ENCODE measurements around the gene ST6GALNAC1.
"Not testable (repeated sequence)": the region's sequence is repeated elsewhere in the genome, so short reads cannot be mapped to it uniquely, and the experiment has no call there.

The ST6GALNAC1 gene

GRCh38 chr17:76611080-76611749, 32.3 kb downstream of the ST6GALNAC1 start:
- not testable (repeated sequence) for FAIRE-seq

DNA sequence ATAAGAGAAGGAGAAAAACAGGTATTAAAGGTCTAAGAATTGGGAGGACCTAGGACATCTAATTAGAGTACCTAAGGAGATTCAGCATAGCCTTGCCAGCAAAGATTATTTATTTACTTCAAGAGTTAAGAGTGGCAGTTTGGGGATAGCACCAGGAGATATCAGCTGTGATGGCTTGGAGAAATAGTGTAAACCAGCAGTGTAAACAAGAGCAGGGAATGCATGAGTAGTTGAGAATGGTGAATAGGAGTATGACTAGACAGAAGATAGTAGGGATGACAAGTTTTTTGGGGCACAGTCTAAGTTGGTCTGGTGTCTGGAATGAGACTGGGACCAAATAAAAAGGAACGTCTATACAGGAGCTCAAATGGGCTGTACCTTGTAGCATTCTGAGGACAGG, 36.9 kb downstream of the ST6GALNAC1 start:
- FAIRE-seq = not testable (repeated sequence)

GRCh38 chr17:76601065-76601464, 42.5 kb downstream of the ST6GALNAC1 start:
- no peak for FAIRE-seq

DNA sequence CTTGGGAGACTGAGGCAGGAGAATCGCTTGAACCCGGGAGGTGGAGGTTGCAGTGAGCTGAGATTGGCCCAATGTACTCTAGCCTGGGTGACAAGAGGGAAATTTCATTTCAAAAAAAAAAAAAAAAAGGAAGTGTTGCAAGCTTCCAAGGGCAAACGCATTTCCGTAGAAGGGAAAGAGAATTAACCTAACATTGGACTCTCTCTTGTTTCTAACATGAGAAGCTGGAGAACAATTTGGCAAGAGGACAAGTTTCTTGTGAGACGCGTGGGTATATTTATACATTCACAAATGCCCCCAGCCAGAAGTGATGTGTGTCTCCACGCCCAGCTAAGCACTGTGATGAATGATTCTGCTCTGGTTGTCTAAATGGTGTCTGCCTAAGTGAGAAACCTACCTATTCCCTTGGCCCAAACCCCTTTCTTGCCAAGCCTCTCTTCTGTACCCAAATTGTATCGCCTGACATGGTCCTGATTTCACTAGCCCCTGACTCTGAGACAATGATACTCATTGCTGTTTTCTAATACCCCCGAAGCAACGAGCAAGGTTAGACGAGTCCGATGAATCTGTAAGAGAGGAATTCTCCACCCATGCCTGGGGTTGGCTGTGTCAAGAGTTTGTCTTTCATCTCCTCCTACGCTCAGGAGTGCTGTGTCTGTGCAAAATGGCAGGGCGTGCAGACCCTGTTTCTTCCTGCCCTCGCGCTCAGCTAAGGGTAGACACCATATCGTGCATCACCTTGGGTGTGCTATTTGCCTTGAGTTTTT, 43.7 kb downstream of the ST6GALNAC1 start:
- FAIRE-seq = no peak

DNA sequence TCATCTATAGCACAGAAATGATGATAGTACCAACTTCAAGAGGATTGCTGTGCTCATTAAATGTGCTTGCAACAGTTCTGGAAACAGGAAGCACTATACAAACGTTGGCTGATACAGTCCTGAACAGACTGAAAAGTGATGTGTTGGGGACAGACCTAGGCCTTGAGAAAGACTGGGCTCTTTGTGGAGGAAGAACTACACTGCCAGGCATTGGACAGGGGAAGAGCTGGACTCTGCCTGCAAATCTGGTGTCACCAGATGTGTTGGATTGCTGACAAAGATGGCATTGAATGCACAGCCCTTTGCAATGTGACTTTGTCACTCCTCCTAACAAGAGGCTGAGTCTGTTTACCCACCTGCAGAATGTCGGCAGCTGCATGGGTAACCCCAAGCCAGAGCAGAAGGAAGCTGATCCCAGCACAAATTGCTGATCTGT, 45.5 kb downstream of the ST6GALNAC1 start:
- no peak for FAIRE-seq

DNA sequence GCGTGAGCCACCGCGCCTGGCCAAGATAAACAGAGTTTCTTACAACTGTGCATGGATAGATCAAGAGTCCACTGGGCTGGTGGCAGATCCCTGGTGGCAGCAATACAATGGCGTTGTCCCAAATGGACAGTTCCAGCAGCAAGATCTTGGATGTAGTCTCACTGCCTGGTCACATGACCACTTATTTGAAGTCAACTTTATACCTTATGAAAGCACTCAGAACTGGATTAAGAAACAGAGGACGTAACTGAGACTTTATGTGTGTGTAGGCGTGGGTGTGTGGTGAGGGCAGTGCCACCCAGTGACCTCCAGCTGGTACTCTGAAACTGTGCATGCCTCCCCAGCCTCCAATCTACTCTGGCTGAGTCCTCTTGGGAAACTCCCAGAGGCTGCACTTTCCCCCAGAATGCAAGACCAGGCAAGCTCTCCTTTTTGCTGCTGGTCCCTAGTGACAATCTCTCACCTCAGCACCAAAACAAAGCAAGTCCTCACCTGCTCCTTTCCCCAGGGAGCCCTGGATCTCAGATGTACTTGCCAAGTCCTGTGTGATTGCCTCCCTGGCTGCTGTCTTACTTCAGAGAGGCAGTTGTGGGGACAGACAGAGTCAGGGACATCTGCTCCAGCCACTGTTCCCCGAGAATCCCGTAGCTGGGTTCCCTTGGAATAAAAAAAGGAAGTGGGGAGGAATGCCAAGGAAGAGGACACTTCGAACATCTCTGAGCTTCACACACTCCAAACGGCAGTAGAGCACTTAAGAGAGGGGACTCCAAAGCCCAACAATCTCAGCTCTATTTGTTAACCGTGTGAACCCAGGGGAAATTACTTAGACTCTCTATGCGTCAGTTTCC, 46.2 kb downstream of the ST6GALNAC1 start:
- no peak for FAIRE-seq

- no peak for FAIRE-seq
Measured at GRCh38 chr17:76594690-76595089, 48.9 kb downstream of the ST6GALNAC1 start.

- no peak for FAIRE-seq
Measured at GRCh38 chr17:76593959-76594358, 49.6 kb downstream of the ST6GALNAC1 start.

DNA sequence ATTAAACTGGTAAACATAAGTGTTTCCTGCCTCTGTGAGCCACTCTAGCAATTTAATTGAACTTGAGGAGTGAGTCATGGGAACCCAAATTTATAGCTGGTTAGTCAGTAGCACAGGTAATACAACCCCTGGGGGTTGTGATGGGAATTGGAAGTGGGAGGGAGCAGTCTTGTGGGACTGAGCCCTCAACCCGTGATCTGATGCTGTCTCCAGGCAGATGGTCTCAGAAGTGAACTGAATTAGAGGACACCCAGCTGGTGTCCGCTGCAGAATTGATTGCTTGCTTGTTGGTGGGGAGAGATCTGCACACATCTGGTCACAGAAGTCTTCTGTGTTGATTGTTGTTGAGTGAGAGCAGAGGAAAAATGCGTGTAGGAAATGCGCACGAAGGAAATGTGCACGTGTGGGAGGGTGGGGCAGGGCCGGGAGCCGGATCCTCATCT, 50.2 kb downstream of the ST6GALNAC1 start:
- FAIRE-seq = no peak

- no peak for FAIRE-seq
Measured at GRCh38 chr17:76588182-76588581, 55.4 kb downstream of the ST6GALNAC1 start.

- FAIRE-seq = no peak
Measured at GRCh38 chr17:76586741-76587487, 56.6 kb downstream of the ST6GALNAC1 start.

- no peak for FAIRE-seq
Measured at GRCh38 chr17:76585649-76586593, 57.6 kb downstream of the ST6GALNAC1 start, which contains the start of gene ST6GALNAC2. ST6GALNAC2 (minus strand) TSS chr17:76585860; CDS start chr17:76585808, 52 bp downstream.

DNA sequence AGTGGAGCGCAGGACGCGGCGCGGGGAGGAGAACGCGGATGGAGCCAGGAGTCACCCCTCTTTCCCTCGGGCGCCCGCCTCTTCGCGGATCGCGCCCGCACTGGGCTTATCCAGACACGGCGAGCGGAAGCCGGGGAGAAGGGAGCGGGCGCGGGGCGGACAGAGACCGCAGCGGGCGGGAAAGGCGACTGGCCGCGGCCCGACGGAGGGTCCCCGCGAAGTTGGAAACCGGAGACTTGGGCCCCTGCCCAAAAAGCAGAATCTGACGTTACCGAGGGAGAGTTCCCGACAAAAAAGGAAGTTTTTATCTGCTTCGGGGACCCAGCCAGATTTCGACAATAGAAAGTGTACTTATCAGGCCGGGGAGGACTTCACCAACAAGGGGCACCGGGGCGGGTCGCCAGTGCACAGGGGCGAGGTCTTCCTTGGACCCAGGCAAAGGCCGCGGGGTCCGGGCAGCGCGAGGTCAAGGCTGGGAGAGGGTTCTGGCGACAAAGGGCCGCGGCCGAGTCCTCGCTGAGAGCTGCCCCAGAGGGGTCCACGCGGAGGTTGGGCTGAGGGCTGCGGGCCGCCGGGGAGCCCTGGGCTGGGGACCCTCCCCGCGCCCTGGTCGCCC, 58.4 kb downstream of the ST6GALNAC1 start:
- no peak for FAIRE-seq

DNA sequence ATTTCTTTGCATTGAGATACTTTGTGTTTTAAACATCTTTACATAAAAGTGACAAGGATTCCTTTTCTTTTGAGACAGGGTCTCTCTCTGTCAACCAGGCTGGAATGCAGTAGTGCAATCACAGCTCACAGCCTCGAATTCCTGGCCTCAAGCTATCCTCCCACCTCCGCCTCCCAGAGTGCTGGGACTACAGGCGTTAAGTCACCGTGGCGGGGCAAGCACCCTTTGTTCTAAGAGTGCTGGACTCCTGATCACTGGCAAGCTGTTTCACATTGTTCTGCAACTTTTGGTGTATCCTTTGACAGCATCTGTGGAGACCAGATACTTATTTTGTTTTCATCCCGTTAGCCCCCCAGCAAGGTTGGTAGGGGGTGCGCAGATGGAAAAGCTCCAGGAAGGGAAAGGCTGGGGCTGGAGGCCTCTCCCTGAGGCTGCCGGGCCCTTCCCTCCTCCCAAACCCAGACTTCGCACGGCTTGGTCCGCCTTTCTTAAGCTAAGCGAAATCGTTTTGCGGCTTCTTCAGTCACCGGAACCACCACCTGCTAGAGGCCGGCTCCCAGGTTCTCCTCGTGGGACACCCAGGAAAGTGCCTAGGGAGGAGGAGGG, 59.0 kb downstream of the ST6GALNAC1 start:
- no peak for FAIRE-seq

- FAIRE-seq = no peak
Measured at GRCh38 chr17:76582660-76583059, 60.9 kb downstream of the ST6GALNAC1 start.

DNA sequence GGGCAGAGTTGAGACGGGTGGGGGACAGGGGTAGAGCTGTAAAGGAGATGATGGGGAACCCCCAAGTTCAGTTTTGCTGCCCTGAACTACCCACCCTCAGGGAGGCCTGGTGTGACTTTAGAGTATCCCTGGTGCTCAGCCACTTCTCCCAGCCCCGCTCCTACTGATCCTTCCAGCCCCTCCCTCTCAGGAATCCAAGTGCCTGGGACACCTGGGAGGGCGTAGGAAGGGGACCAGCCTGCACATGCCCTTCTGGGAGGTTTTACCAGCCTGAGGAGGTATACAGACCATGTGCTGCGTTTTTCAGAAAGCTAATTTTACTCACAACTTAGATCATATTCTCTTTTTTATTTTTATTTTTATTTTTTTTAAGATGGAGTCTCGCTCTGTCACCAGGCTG, 62.0 kb downstream of the ST6GALNAC1 start:
- FAIRE-seq = no peak

DNA sequence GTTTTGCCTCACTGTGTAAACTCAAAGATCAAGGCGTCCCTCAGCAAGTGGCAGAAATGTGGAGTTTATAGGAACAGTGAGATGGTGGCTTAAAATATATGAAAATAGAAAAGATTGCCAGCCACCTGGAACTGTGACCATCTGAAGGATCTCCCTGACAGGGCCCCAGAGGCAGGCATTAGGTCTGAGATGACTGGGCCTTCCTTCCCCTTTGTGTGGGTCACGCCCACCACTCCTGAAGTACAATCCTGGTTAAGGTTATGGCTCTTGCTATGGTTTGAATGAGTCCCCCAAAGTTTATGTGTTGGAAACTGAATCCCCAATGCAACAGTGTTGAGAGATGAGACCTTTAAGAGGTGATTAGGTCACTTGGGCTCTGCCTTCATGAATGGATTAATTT, 64.3 kb downstream of the ST6GALNAC1 start:
- no peak for FAIRE-seq

GRCh38 chr17:76578376-76578775, 65.2 kb downstream of the ST6GALNAC1 start:
- no peak for FAIRE-seq

GRCh38 chr17:76577876-76578275, 65.7 kb downstream of the ST6GALNAC1 start:
- FAIRE-seq = no peak

GRCh38 chr17:76576189-76576588, 67.4 kb downstream of the ST6GALNAC1 start:
- no peak for FAIRE-seq
